RWPE1 (cell line): ENCODE measurements around the gene PPP1R9B.

Experiments used
- CTCF ChIA-PET: fragments of 350-600 bp; sonication (Branson Sonifier 250); formaldehyde crosslinking; extraction: SDS; loops from one replicate; lab custom pipeline; 2021; lab: Yijun Ruan, JAX
- POLR2A ChIA-PET: fragments of 400-600 bp; formaldehyde crosslinking; extraction: SDS; loops from one replicate; lab custom pipeline; 2020; ENCODE audit warnings: antibody characterized with exemption; ENCODE audit not compliant: low non-redundant PET; lab: Yijun Ruan, JAX
- DNase-seq: peaks from one replicate; pipeline ENCODE4 v3.0.0; 2012; ENCODE audit warnings: low spot score
- H3K27ac ChIP-seq: fragments of 450-650 bp; 2 replicates; pipeline ENCODE4 v1.5.1; 2017
- TF ChIP-seq, protein P1 (sequence below): fragments of 450-650 bp; conservative IDR thresholded peaks from 2 replicates; pipeline ENCODE4 v1.5.1; 2017; ENCODE audit warnings: low read depth, mild to moderate bottlenecking

Gene PPP1R9B

GRCh38 chr17:50162466-50163254 is 12.2 kb upstream of the PPP1R9B start:
- ChIA-PET POLR2A (interaction anchor here (0.6 kb wide), 1 partner anchor 12 kb away, joined by 5 read pairs; the partner anchor contains the start of gene PPP1R9B), CTCF (interaction anchor here (0.6 to 2.6 kb wide), 12 partner anchors 8 to 134 kb away, joined by 3 to 20 read pairs (median 4); partner anchors contain the start of genes PDK2 and PPP1R9B)
- no peak for DNase-seq
- H3K27ac ChIP-seq: no peak overlapping the region
- TF ChIP-seq, protein P1, sequence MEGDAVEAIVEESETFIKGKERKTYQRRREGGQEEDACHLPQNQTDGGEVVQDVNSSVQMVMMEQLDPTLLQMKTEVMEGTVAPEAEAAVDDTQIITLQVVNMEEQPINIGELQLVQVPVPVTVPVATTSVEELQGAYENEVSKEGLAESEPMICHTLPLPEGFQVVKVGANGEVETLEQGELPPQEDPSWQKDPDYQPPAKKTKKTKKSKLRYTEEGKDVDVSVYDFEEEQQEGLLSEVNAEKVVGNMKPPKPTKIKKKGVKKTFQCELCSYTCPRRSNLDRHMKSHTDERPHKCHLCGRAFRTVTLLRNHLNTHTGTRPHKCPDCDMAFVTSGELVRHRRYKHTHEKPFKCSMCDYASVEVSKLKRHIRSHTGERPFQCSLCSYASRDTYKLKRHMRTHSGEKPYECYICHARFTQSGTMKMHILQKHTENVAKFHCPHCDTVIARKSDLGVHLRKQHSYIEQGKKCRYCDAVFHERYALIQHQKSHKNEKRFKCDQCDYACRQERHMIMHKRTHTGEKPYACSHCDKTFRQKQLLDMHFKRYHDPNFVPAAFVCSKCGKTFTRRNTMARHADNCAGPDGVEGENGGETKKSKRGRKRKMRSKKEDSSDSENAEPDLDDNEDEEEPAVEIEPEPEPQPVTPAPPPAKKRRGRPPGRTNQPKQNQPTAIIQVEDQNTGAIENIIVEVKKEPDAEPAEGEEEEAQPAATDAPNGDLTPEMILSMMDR: no peak

DNA sequence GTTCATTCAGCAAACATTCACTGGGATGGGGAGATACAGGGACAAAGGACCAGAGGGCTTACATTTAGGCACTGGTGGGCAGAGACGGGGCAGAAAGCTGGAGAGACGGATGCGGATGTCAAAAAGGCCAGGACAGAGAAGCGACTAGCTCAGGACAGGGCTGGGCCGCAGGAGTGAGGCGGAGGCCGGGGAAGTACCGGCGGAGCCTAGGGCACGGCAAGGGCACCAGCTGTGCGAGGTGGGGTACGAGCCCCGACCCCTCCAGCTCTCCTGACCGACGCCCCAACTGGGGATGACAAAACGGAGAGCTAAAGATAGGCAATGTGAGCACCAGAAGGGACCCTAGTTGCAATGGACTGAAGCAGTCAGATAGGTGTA is 11.4 kb upstream of the PPP1R9B start:
- no peak for DNase-seq
- ChIA-PET POLR2A (no interaction called here), CTCF (interaction anchor here (0.5 to 2.6 kb wide), 15 partner anchors 8 to 1956 kb away, joined by 3 to 20 read pairs (median 4); partner anchors contain the start of genes PDK2 and PPP1R9B)
- H3K27ac ChIP-seq: peak overlapping the region; percentile 69; the same call in 1 of the 2 replicates
- TF ChIP-seq, protein P1: no peak

DNA sequence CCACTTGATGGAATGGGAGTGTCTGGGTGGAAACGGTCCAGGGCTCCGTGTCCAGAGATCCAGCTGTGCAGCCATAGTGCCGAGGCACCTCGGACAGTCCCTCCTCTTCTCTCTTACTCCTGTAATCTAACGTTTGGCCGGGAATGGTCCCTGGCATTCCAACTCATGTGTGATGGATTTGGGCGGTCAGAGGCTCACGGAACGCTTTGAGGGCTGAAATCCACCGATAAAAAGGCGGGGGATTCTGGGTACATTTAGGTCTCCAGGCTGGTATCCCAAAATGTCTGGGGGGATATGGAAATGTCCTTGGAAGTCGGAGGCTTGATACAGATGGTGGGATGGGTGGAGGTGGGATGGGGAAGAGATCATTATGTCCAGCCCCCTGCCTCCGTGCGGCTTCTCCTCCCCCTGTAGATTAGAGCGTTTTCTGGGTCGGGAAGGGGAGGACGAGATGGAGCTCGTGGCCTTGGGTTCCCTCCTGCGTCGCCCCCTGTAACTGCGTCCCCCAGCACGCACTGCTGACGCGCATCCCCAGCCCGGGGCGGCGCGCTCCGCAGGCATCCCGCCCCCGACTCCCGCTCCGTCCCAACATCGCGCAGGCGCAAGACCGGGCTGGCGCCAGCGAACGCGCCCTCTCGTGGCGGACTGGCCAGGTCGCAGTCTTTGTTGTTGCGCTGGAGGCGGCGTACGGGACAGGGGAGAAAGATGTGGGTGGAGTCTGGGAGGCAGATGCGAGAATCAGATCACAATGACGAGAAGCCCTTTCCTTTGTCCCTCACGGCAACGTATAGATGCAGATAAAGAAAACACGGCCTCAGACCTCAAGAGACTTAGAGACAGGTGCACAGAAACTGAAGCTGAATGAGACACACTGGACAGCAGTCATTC is 10.8 kb upstream of the PPP1R9B start:
- DNase-seq: peak; percentile 99
- TF ChIP-seq, protein P1: peak; percentile 98
- H3K27ac ChIP-seq: peak overlapping the region; percentile 69
- ChIA-PET POLR2A (no interaction called here), CTCF (interaction anchor here (0.5 to 2.6 kb wide), 19 partner anchors 8 to 1956 kb away, joined by 3 to 20 read pairs (median 4); partner anchors contain the start of genes PDK2, PPP1R9B and SPOP)

DNA sequence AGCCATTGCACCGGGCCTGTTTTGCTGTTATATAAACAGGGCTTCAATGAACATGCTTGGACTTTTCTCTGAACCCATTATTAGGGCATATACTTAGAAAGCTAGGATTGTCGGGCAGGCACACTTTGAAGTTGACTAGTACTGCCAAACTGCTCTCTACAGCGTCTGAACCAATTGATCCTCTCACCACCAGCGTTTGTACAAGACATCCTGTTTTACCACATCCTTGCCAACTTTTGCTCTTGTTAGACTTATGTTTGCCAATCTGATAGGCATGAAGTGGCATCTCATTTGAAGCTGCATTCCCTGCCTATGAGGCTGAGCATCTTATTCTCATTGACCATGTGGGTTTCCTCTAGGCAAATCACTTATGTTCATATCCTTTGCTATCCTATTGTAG is 7.4 kb upstream of the PPP1R9B start:
- no peak for DNase-seq
- H3K27ac ChIP-seq: no peak overlapping the region
- TF ChIP-seq, protein P1: no peak
- POLR2A ChIA-PET: no interaction called here
- CTCF ChIA-PET: no interaction called here

- TF ChIP-seq, protein P1: no peak
- ChIA-PET CTCF (no interaction called here), POLR2A (no interaction called here)
- no peak for DNase-seq
- H3K27ac ChIP-seq: peak overlapping the region; percentile 98
Measured at GRCh38 chr17:50155115-50155819, 4.8 kb upstream of the PPP1R9B start.
